Suprapubic skin (tissue), 3 donors: ENCODE results near the gene TMEM170A.

Experiments used
- EP300 ChIP-seq: sonication (generic); formaldehyde crosslinking; IDR thresholded peaks from one replicate; pipeline ENCODE4 v1.6.1; 2017; ENCODE audit warnings: antibody characterized with exemption
- TF ChIP-seq, protein P1 (sequence below), 2 donors: fragments of 200-600 bp in 1 of 2; fragments of 450-650 bp in 1 of 2; sonication (generic) in 1 of 2; IDR thresholded peaks; one replicate each; pipeline ENCODE4 v1.5.1; 2016 to 2019; ENCODE audit warnings: antibody characterized with exemption in 2 of 2, mild to moderate bottlenecking in 1 of 2, moderate library complexity in 1 of 2

DNA sequence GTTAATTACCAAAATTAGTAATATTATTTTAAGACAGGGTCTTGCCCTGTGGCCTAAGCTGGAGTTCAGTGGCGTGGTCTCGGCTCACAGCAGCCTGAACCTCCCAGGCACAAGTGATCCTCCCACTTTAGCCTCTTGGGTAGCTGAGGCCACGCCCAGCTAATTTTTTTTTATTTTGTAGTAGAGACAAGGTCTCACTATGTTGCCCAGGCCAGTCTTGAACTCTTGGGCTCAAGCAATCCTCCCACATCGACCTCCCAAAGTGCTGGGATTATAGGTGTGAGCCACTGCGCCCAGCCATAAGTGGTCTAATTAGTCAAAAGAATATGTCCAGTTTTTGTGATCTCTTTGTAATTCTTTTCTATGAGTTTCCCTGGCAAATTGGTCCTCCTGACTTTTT is 19.2 kb downstream of the TMEM170A start:
- TF ChIP-seq, protein P1, sequence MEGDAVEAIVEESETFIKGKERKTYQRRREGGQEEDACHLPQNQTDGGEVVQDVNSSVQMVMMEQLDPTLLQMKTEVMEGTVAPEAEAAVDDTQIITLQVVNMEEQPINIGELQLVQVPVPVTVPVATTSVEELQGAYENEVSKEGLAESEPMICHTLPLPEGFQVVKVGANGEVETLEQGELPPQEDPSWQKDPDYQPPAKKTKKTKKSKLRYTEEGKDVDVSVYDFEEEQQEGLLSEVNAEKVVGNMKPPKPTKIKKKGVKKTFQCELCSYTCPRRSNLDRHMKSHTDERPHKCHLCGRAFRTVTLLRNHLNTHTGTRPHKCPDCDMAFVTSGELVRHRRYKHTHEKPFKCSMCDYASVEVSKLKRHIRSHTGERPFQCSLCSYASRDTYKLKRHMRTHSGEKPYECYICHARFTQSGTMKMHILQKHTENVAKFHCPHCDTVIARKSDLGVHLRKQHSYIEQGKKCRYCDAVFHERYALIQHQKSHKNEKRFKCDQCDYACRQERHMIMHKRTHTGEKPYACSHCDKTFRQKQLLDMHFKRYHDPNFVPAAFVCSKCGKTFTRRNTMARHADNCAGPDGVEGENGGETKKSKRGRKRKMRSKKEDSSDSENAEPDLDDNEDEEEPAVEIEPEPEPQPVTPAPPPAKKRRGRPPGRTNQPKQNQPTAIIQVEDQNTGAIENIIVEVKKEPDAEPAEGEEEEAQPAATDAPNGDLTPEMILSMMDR (IDR thresholded peaks at IDR 0.05), result no peak
- no peak for TF ChIP-seq EP300
